Measurements from ENCODE around the gene NAA50. TPM values are rescaled to one million over a fixed set of nuclear protein-coding genes. Genes with fewer than 3 reads are reported as not detected.

The NAA50 gene
- polyA plus RNA-seq, 4 donors, result 17.0 to 89.6 (median 41.0) TPM

- Histone ChIP-seq H3K27ac (ENCODE audit: low read depth in 1 of 3, low read length in 2 of 3) (peak overlapping the region; percentile 39 to 93 (median 92)), H3K4me3 (ENCODE audit: low read depth in 1 of 3, low read length in 3 of 3) (peak overlapping the region in 2 of 3 donors; percentile 73 to 84), H3K27me3 (ENCODE audit: control insufficient read depth in 3 of 3, insufficient read depth in 3 of 3, low read length in 3 of 3) (no peaks in the 10 kb centered on the region), H3K4me1 (ENCODE audit: control insufficient read depth in 3 of 3, insufficient read depth in 2 of 3, low read depth in 1 of 3, low read length in 2 of 3) (peaks cover 3 to 18% (median 10%) of the 10 kb centered on the region in 3 donors), H3K36me3 (ENCODE audit: control insufficient read depth in 3 of 3, insufficient read depth in 2 of 3, low read depth in 1 of 3, low read length in 3 of 3) (no peaks in the 10 kb centered on the region), H3K9me3 (ENCODE audit: control insufficient read depth in 2 of 2, insufficient read depth in 1 of 2, low read depth in 1 of 2, low read length in 1 of 2) (no peaks in the 10 kb centered on the region)
- FAIRE-seq (no peak), DNase-seq (no peak)
- 2 to 11% (median 3%) methylated on average over 8 of the region's 8 CpGs for WGBS, 3 donors
These were observed 50.6 kb downstream of the NAA50 start for GRCh38 chr3:113695431-113695785.

GRCh38 chr3:113690482-113690881, 55.6 kb downstream of the NAA50 start:
- DNase-seq (no peak), FAIRE-seq (no peak)
- H3K9me3 ChIP-seq (ENCODE audit: control insufficient read depth in 2 of 2, insufficient read depth in 1 of 2, low read depth in 1 of 2, low read length in 1 of 2), result peaks cover 0 to 18% of the 10 kb centered on the region in 2 donors
- H3K27ac ChIP-seq (ENCODE audit: low read depth in 1 of 3, low read length in 2 of 3), result no peak overlapping the region
- no peak overlapping the region for H3K4me3 ChIP-seq (ENCODE audit: low read depth in 1 of 3, low read length in 3 of 3)
- H3K36me3 ChIP-seq (ENCODE audit: control insufficient read depth in 3 of 3, insufficient read depth in 2 of 3, low read depth in 1 of 3, low read length in 3 of 3), result peaks cover 0 to 9% (median 4%) of the 10 kb centered on the region in 3 donors
- WGBS, 3 donors, result 88 to 95% (median 91%) methylated on average over 3 of the region's 3 CpGs
- no peaks in the 10 kb centered on the region for H3K27me3 ChIP-seq (ENCODE audit: control insufficient read depth in 3 of 3, insufficient read depth in 3 of 3, low read length in 3 of 3)
- H3K4me1 ChIP-seq (ENCODE audit: control insufficient read depth in 3 of 3, insufficient read depth in 2 of 3, low read depth in 1 of 3, low read length in 2 of 3), result peaks cover 0 to 10% (median 5%) of the 10 kb centered on the region in 3 donors

- Histone ChIP-seq H3K9me3 (ENCODE audit: control insufficient read depth in 2 of 2, insufficient read depth in 1 of 2, low read depth in 1 of 2, low read length in 1 of 2) (peaks cover 0 to 37% of the 10 kb centered on the region in 2 donors), H3K27me3 (ENCODE audit: control insufficient read depth in 3 of 3, insufficient read depth in 3 of 3, low read length in 3 of 3) (no peaks in the 10 kb centered on the region), H3K4me1 (ENCODE audit: control insufficient read depth in 3 of 3, insufficient read depth in 2 of 3, low read depth in 1 of 3, low read length in 2 of 3) (no peaks in the 10 kb centered on the region), H3K4me3 (ENCODE audit: low read depth in 1 of 3, low read length in 3 of 3) (no peak overlapping the region), H3K27ac (ENCODE audit: low read depth in 1 of 3, low read length in 2 of 3) (no peak overlapping the region), H3K36me3 (ENCODE audit: control insufficient read depth in 3 of 3, insufficient read depth in 2 of 3, low read depth in 1 of 3, low read length in 3 of 3) (peaks cover 0 to 15% (median 8%) of the 10 kb centered on the region in 3 donors)
- 81 to 100% (median 83%) methylated on average over 2 of the region's 2 CpGs for WGBS, 3 donors
- DNase-seq (no peak), FAIRE-seq (no peak)
These were observed 59.9 kb downstream of the NAA50 start for GRCh38 chr3:113685956-113686721.

- Histone ChIP-seq H3K36me3 (ENCODE audit: control insufficient read depth in 3 of 3, insufficient read depth in 2 of 3, low read depth in 1 of 3, low read length in 3 of 3) (peaks cover 0 to 15% (median 8%) of the 10 kb centered on the region in 3 donors), H3K27ac (ENCODE audit: low read depth in 1 of 3, low read length in 2 of 3) (no peak overlapping the region), H3K4me3 (ENCODE audit: low read depth in 1 of 3, low read length in 3 of 3) (no peak overlapping the region), H3K4me1 (ENCODE audit: control insufficient read depth in 3 of 3, insufficient read depth in 2 of 3, low read depth in 1 of 3, low read length in 2 of 3) (no peaks in the 10 kb centered on the region), H3K9me3 (ENCODE audit: control insufficient read depth in 2 of 2, insufficient read depth in 1 of 2, low read depth in 1 of 2, low read length in 1 of 2) (peaks cover 0 to 37% of the 10 kb centered on the region in 2 donors), H3K27me3 (ENCODE audit: control insufficient read depth in 3 of 3, insufficient read depth in 3 of 3, low read length in 3 of 3) (no peaks in the 10 kb centered on the region)
- no peak for FAIRE-seq
- 93 to 94% (median 93%) methylated on average over 5 of the region's 5 CpGs for WGBS, 3 donors
- DNase-seq, result no peak
These were observed 60.9 kb downstream of the NAA50 start for GRCh38 chr3:113685124-113685523.

GRCh38 chr3:113684271-113684819, 61.7 kb downstream of the NAA50 start:
- DNase-seq (no peak), FAIRE-seq (no peak)
- H3K4me1 ChIP-seq (ENCODE audit: control insufficient read depth in 3 of 3, insufficient read depth in 2 of 3, low read depth in 1 of 3, low read length in 2 of 3), result no peaks in the 10 kb centered on the region
- H3K4me3 ChIP-seq (ENCODE audit: low read depth in 1 of 3, low read length in 3 of 3), result no peak overlapping the region
- H3K27ac ChIP-seq (ENCODE audit: low read depth in 1 of 3, low read length in 2 of 3), result no peak overlapping the region
- no peaks in the 10 kb centered on the region for H3K27me3 ChIP-seq (ENCODE audit: control insufficient read depth in 3 of 3, insufficient read depth in 3 of 3, low read length in 3 of 3)
- WGBS, 3 donors, result 94 to 97% (median 97%) methylated on average over 3 of the region's 3 CpGs
- H3K36me3 ChIP-seq (ENCODE audit: control insufficient read depth in 3 of 3, insufficient read depth in 2 of 3, low read depth in 1 of 3, low read length in 3 of 3), result peaks cover 0 to 15% (median 8%) of the 10 kb centered on the region in 3 donors
- H3K9me3 ChIP-seq (ENCODE audit: control insufficient read depth in 2 of 2, insufficient read depth in 1 of 2, low read depth in 1 of 2, low read length in 1 of 2), result peaks cover 0 to 37% of the 10 kb centered on the region in 2 donors

- DNase-seq (no peak), FAIRE-seq (no peak)
- H3K36me3 ChIP-seq (ENCODE audit: control insufficient read depth in 3 of 3, insufficient read depth in 2 of 3, low read depth in 1 of 3, low read length in 3 of 3), result peaks cover 0 to 4% (median 4%) of the 10 kb centered on the region in 3 donors
- no peaks in the 10 kb centered on the region for H3K4me1 ChIP-seq (ENCODE audit: control insufficient read depth in 3 of 3, insufficient read depth in 2 of 3, low read depth in 1 of 3, low read length in 2 of 3)
- WGBS, 3 donors, result 96 to 99% (median 98%) methylated on average over 4 of the region's 4 CpGs
- no peak overlapping the region for H3K27ac ChIP-seq (ENCODE audit: low read depth in 1 of 3, low read length in 2 of 3)
- H3K9me3 ChIP-seq (ENCODE audit: control insufficient read depth in 2 of 2, insufficient read depth in 1 of 2, low read depth in 1 of 2, low read length in 1 of 2), result peaks cover 0 to 8% of the 10 kb centered on the region in 2 donors
- no peak overlapping the region for H3K4me3 ChIP-seq (ENCODE audit: low read depth in 1 of 3, low read length in 3 of 3)
- H3K27me3 ChIP-seq (ENCODE audit: control insufficient read depth in 3 of 3, insufficient read depth in 3 of 3, low read length in 3 of 3), result no peaks in the 10 kb centered on the region
These were observed 67.3 kb downstream of the NAA50 start for GRCh38 chr3:113678773-113679172.

GRCh38 chr3:113677737-113678136, 68.3 kb downstream of the NAA50 start:
- 100% methylated on average over 1 of the region's 1 CpG for WGBS, 3 donors
- FAIRE-seq (no peak), DNase-seq (no peak)
- Histone ChIP-seq H3K36me3 (ENCODE audit: control insufficient read depth in 3 of 3, insufficient read depth in 2 of 3, low read depth in 1 of 3, low read length in 3 of 3) (peaks cover 0 to 7% (median 6%) of the 10 kb centered on the region in 3 donors), H3K4me1 (ENCODE audit: control insufficient read depth in 3 of 3, insufficient read depth in 2 of 3, low read depth in 1 of 3, low read length in 2 of 3) (no peaks in the 10 kb centered on the region), H3K4me3 (ENCODE audit: low read depth in 1 of 3, low read length in 3 of 3) (no peak overlapping the region), H3K27ac (ENCODE audit: low read depth in 1 of 3, low read length in 2 of 3) (no peak overlapping the region), H3K27me3 (ENCODE audit: control insufficient read depth in 3 of 3, insufficient read depth in 3 of 3, low read length in 3 of 3) (no peaks in the 10 kb centered on the region), H3K9me3 (ENCODE audit: control insufficient read depth in 2 of 2, insufficient read depth in 1 of 2, low read depth in 1 of 2, low read length in 1 of 2) (peaks cover 0 to 3% of the 10 kb centered on the region in 2 donors)

- H3K27ac ChIP-seq (ENCODE audit: low read depth in 1 of 3, low read length in 2 of 3), result no peak overlapping the region
- H3K36me3 ChIP-seq (ENCODE audit: control insufficient read depth in 3 of 3, insufficient read depth in 2 of 3, low read depth in 1 of 3, low read length in 3 of 3), result peaks cover 0 to 13% (median 6%) of the 10 kb centered on the region in 3 donors
- no peak overlapping the region for H3K4me3 ChIP-seq (ENCODE audit: low read depth in 1 of 3, low read length in 3 of 3)
- H3K4me1 ChIP-seq (ENCODE audit: control insufficient read depth in 3 of 3, insufficient read depth in 2 of 3, low read depth in 1 of 3, low read length in 2 of 3), result no peaks in the 10 kb centered on the region
- no peaks in the 10 kb centered on the region for H3K27me3 ChIP-seq (ENCODE audit: control insufficient read depth in 3 of 3, insufficient read depth in 3 of 3, low read length in 3 of 3)
- DNase-seq (no peak), FAIRE-seq (no peak)
- H3K9me3 ChIP-seq (ENCODE audit: control insufficient read depth in 2 of 2, insufficient read depth in 1 of 2, low read depth in 1 of 2, low read length in 1 of 2), result no peaks in the 10 kb centered on the region
- WGBS, 3 donors, result 84 to 93% (median 92%) methylated on average over 3 of the region's 3 CpGs
These were observed 69.8 kb downstream of the NAA50 start for GRCh38 chr3:113676261-113676660.
